HG03469 (cell line): ENCODE results near the gene UPF1.
"Not testable (repeated sequence)": the region's sequence is repeated elsewhere in the genome, so short reads cannot be mapped to it uniquely, and the experiment has no call there.

Experiments used
- ATAC-seq: cut with Tn5 transposase; IDR thresholded peaks from one replicate; pipeline ENCODE4 v1.9.1; 2021; ENCODE audit warnings: mild to moderate bottlenecking, moderate library complexity, moderate number of reproducible peaks; ENCODE audit not compliant: unreplicated experiment

The UPF1 gene

GRCh38 chr19:18798384-18799352 is 33.1 kb upstream of the UPF1 start:
- ATAC-seq = no peak

GRCh38 chr19:18799389-18799970 is 32.3 kb upstream of the UPF1 start:
- no peak for ATAC-seq

GRCh38 chr19:18800079-18800478 is 31.7 kb upstream of the UPF1 start:
- ATAC-seq = no peak

GRCh38 chr19:18800636-18801035 is 31.1 kb upstream of the UPF1 start:
- no peak for ATAC-seq

GRCh38 chr19:18802354-18802753 is 29.4 kb upstream of the UPF1 start:
- no peak for ATAC-seq

GRCh38 chr19:18803550-18804138 is 28.1 kb upstream of the UPF1 start:
- ATAC-seq = no peak

- no peak for ATAC-seq
Observed at GRCh38 chr19:18804139-18804601, 27.6 kb upstream of the UPF1 start.

- no peak for ATAC-seq
Observed at GRCh38 chr19:18804643-18805042, 27.1 kb upstream of the UPF1 start.

GRCh38 chr19:18807861-18808331 is 23.9 kb upstream of the UPF1 start:
- no peak for ATAC-seq

GRCh38 chr19:18809149-18809868 is 22.4 kb upstream of the UPF1 start:
- ATAC-seq = no peak

- not testable (repeated sequence) for ATAC-seq
Observed at GRCh38 chr19:18811638-18812037, 20.1 kb upstream of the UPF1 start.

GRCh38 chr19:18814063-18814462 is 17.7 kb upstream of the UPF1 start:
- ATAC-seq = no peak

- ATAC-seq = no peak
Observed at GRCh38 chr19:18815673-18816072, 16.1 kb upstream of the UPF1 start.

- ATAC-seq = not testable (repeated sequence)
Observed at GRCh38 chr19:18816645-18817044, 15.1 kb upstream of the UPF1 start.

- no peak for ATAC-seq
Observed at GRCh38 chr19:18817574-18817973, 14.2 kb upstream of the UPF1 start.

- ATAC-seq = no peak
Observed at GRCh38 chr19:18828786-18829185, 3.0 kb upstream of the UPF1 start.

GRCh38 chr19:18830488-18830887 is 1.3 kb upstream of the UPF1 start:
- ATAC-seq = no peak

- ATAC-seq = peak; percentile 10
Observed at GRCh38 chr19:18832306-18833140, 764 bp downstream of the UPF1 start.

- ATAC-seq = no peak
Observed at GRCh38 chr19:18833141-18833476, 1.4 kb downstream of the UPF1 start.
